Ovary (tissue), 9 donors: ENCODE results near the gene SCUBE2. TPM values are rescaled to one million over a fixed set of nuclear protein-coding genes. Genes with fewer than 3 reads are reported as not detected.

Experiments used
- DNase-seq, 5 donors: peaks; one replicate each; pipeline ENCODE4 v3.0.0-alpha.2; 2019 to 2020
- H3K27ac ChIP-seq, 2 donors: fragments of 200-600 bp; one replicate each; pipeline versions ENCODE4 v1.5.1 to v1.8.0; 2019 to 2022
- H3K27me3 ChIP-seq: fragments of 200-600 bp; one replicate; pipeline ENCODE4 v1.8.0; 2022
- H3K36me3 ChIP-seq: fragments of 200-600 bp; sonication (generic); one replicate; pipeline ENCODE4 v1.5.1; 2019
- H3K4me1 ChIP-seq: one replicate; pipeline ENCODE4 v1.8.1; 2013; ENCODE audit warnings: mild to moderate bottlenecking, moderate library complexity; ENCODE audit not compliant: insufficient read depth
- H3K4me3 ChIP-seq: fragments of 200-600 bp; sonication (generic); one replicate; pipeline ENCODE4 v1.5.1; 2017
- H3K9me3 ChIP-seq, 2 donors: fragments of 200-600 bp in 1 of 2; sonication (generic) in 1 of 2; one replicate each; pipeline versions ENCODE4 v1.5.1 to v1.8.1; 2013 to 2019; ENCODE audit warnings: mild to moderate bottlenecking in 1 of 2, moderate library complexity in 1 of 2
- EP300 ChIP-seq: sonication (generic); formaldehyde crosslinking; IDR thresholded peaks from one replicate; pipeline ENCODE4 v1.6.1; 2017; ENCODE audit warnings: antibody characterized with exemption
- POLR2A ChIP-seq: fragments of 450-650 bp; IDR thresholded peaks from one replicate; pipeline ENCODE4 v1.6.1; 2017; ENCODE audit warnings: antibody characterized with exemption, mild to moderate bottlenecking, moderate library complexity
- WGBS, 3 donors: extraction: QIAGEN DNeasy Blood & Tissue Kit in 1 of 3; methylation state at CpG; one replicate each; pipeline versions ENCODE4 v1.1.5 to v1.1.7; 2013 to 2017; 5-methylcytosine and 5-hydroxymethylcytosine counted together
- intact Hi-C, 4 donors: fragments of 100-400 bp; cut with DNase I; formaldehyde crosslinking; loops; one replicate each; pipeline versions ENCODE4 v1.11.0 to v1.15.1; 2022 to 2023
- polyA plus RNA-seq, 2 donors: library from polyadenylated mRNA; stranded (reverse); fragments of 200-250 nt in 1 of 2; fragments of 350-450 nt in 1 of 2; fragmentation: Illumina TruSeq in 1 of 2; extraction: RNeasy Lipid Tissue Mini Kit (QIAGEN cat#74804) in 1 of 2; gene quantifications; one replicate each; pipeline ENCODE4 v1.2.3, GENCODE V29; 2013 to 2014
- total RNA-seq, 7 donors: library from RNA; depleted of rRNA in 2 of 7; stranded (reverse); fragments of >200 nt in 2 of 7; fragmentation: NEBNext Ultra II Directional in 3 of 7; extraction: Animal tissue kit (Norgen Biotek cat#: 25700) in 3 of 7; gene quantifications; one replicate each; pipeline versions ENCODE4 v1.1.0 to v1.2.4, GENCODE V29; 2016 to 2023
- TF ChIP-seq, protein P1 (sequence below), 3 donors: fragments of 450-650 bp in 2 of 3; fragments of 200-600 bp in 1 of 3; IDR thresholded peaks; one replicate each; pipeline versions ENCODE4 v1.5.1 to v1.8.0; 2016 to 2022; ENCODE audit warnings: antibody characterized with exemption in 3 of 3, mild to moderate bottlenecking in 1 of 3
- donor health status: DM: no; HTN: no; CAD: no; lungs with moderate emphysema.
- donor health status: DM: no; HTN: no; CAD: no.
- donor health status: Bipolar disorder and iron deficiency.
- donor health status: DM: yes; HTN: yes; CAD: no.
- donor health status: DM: no; HTN: no; CAD: no.
- donor health status: DM: yes; HTN: yes; CAD: no.

Gene SCUBE2
- total and polyA plus RNA-seq, 9 donors: 0.12 to 8.2 (median 1.00) TPM

DNA sequence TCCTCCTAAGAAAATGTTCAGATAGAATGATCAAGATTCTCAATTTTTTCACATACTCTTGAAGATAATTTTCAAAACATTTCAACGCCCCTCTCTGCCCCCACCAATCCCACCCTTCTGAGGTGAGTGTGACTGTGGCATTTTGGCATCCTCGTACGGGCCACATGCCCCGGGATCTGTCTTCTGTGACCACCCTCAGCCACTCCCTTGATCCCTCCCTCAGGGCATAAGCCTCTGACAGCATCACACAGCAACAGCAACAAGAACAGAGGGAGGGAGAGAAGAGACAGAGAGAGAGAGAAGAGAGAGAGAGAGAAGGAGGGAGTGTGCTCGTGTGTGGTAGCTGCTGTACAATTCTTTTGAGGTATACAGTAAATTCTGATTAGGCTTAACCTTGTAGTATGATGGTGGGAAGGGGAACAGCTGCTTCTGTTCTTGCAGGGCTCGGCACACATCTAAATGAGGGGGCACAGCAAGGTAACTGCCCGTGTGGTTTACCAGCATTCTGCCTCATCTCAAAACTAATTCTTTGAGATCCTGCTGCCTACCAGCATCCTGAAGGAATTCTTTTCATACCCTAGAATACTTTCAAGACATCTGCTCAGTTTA lies 21.4 kb downstream of the SCUBE2 start:
- no peaks in the 10 kb centered on the region for H3K9me3 ChIP-seq
- 69 to 78% (median 78%) methylated on average over 7 of the region's 7 CpGs for WGBS, 3 donors
- intact Hi-C loops: no loop called here
- no peak overlapping the region for H3K4me3 ChIP-seq
- no peak overlapping the region for H3K27ac ChIP-seq
- H3K27me3 ChIP-seq: no peaks in the 10 kb centered on the region
- no peaks in the 10 kb centered on the region for H3K4me1 ChIP-seq
- no peak for DNase-seq
- no peaks in the 10 kb centered on the region for H3K36me3 ChIP-seq
- TF ChIP-seq EP300: no peak
- no peak for TF ChIP-seq POLR2A
- TF ChIP-seq, protein P1, sequence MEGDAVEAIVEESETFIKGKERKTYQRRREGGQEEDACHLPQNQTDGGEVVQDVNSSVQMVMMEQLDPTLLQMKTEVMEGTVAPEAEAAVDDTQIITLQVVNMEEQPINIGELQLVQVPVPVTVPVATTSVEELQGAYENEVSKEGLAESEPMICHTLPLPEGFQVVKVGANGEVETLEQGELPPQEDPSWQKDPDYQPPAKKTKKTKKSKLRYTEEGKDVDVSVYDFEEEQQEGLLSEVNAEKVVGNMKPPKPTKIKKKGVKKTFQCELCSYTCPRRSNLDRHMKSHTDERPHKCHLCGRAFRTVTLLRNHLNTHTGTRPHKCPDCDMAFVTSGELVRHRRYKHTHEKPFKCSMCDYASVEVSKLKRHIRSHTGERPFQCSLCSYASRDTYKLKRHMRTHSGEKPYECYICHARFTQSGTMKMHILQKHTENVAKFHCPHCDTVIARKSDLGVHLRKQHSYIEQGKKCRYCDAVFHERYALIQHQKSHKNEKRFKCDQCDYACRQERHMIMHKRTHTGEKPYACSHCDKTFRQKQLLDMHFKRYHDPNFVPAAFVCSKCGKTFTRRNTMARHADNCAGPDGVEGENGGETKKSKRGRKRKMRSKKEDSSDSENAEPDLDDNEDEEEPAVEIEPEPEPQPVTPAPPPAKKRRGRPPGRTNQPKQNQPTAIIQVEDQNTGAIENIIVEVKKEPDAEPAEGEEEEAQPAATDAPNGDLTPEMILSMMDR (IDR thresholded peaks at IDR 0.05): no peak

DNA sequence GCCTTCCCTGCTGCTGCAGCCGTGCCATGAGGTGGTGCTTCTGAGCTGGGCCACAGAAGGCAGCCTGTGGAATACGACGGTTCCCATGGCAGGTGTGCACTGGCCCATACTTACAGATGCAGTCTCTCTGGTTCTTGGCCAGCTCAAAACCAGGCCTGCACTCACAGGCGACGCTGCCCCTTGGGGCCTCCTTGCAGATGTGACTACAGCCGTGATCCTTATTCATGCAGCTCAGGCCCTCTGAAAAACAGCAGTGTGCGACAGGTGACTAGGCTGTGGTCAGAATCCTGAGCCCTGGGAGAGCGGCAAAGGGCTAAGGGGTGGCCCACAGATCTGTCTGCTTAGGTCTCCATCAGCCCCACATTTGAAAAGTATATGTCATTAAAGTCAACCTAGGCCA lies 22.1 kb downstream of the SCUBE2 start:
- no peaks in the 10 kb centered on the region for H3K27me3 ChIP-seq
- intact Hi-C loops: no loop called here
- no peak overlapping the region for H3K27ac ChIP-seq
- 90 to 91% (median 90%) methylated on average over 8 of the region's 8 CpGs for WGBS, 3 donors
- H3K9me3 ChIP-seq: no peaks in the 10 kb centered on the region
- H3K36me3 ChIP-seq: no peaks in the 10 kb centered on the region
- no peaks in the 10 kb centered on the region for H3K4me1 ChIP-seq
- TF ChIP-seq EP300 (no peak), POLR2A (no peak)
- TF ChIP-seq, protein P1 (IDR thresholded peaks at IDR 0.05): no peak
- no peak overlapping the region for H3K4me3 ChIP-seq
- DNase-seq: no peak

DNA sequence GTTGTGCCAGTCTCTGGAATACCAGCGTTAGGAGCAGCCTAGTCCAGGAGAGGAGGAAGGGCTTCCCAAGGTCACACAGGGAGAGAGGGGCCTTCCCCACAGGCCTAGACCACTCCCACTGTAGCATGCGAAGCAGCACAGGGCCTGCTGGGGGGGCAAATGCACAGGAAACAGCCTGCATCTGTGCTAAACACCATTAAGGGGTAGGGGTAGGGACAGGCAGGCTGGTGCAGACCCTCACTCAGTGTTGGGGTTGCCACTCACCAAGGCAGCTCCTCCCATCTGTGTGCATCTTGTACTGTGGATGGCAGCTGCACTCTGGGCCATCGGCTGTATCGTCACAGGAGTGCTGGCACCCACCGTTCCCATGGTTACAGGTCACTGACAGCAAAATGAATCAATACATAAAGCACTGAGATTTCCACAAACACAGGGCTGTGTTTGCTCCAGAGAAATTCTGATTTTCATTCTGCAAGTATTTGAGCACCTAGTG lies 24.9 kb downstream of the SCUBE2 start:
- Histone ChIP-seq H3K36me3 (no peaks in the 10 kb centered on the region), H3K4me1 (no peaks in the 10 kb centered on the region), H3K27me3 (no peaks in the 10 kb centered on the region), H3K4me3 (no peak overlapping the region), H3K9me3 (no peaks in the 10 kb centered on the region), H3K27ac (no peak overlapping the region)
- TF ChIP-seq, protein P1 (IDR thresholded peaks at IDR 0.05): no peak
- TF ChIP-seq EP300 (no peak), POLR2A (no peak)
- WGBS, 3 donors: 83 to 89% (median 86%) methylated on average over 5 of the region's 5 CpGs
- no peak for DNase-seq
- intact Hi-C loops: no loop called here

DNA sequence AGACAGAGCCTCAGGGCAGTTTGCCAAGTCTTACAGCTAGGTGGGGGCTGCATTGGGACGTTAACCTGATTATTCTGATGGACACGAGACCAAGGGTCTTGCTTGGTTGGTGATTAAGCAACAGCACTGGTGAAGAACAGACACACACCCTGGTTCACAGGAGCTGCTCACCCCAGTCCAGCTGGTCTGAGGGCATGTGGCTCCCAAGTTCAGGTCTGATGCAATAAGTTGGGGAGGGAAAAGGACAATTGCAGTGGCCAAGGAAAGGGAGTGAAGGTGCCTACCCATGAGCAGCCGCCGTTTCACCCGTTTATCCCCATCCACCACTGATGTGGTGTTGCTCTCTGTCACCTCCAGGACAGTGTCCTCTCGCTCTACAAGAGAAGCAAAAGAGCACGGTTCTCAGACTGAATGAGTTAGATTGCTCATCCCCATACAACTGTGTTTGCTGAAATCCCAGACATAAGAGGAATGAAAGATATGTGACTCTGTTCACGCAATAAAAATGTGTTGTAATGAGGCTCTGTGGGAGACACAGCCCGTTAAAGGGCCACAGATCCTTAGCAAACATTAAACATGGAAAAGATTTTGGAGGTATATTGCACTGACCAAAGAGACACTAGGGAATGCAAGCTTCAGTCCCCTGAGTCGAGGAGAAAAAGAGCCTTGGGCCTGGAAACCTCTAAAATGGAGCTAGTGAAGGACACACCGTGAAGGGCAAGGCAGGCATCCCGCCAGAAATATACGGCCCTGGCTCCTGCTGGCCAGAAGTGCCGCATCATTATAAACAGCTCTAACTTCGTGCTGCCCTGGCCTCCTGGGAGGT lies 25.6 kb downstream of the SCUBE2 start:
- intact Hi-C loops: no loop called here
- no peak overlapping the region for H3K27ac ChIP-seq
- H3K4me1 ChIP-seq: no peaks in the 10 kb centered on the region
- whole genome bisulfite sequencing, 3 donors: 75 to 85% (median 78%) methylated on average over 15 of the region's 15 CpGs
- DNase-seq: no peak
- TF ChIP-seq EP300 (no peak), POLR2A (no peak)
- TF ChIP-seq, protein P1 (IDR thresholded peaks at IDR 0.05): no peak
- no peaks in the 10 kb centered on the region for H3K27me3 ChIP-seq
- H3K4me3 ChIP-seq: no peak overlapping the region
- H3K36me3 ChIP-seq: no peaks in the 10 kb centered on the region
- H3K9me3 ChIP-seq: no peaks in the 10 kb centered on the region
